OCI-LY3 (cell line): ENCODE data around the gene FAM184A.

Experiments
- H2AFZ ChIP-seq: fragments of 200-600, 300-600 bp; shearing (Covaris generic); 2 replicates; pipeline ENCODE4 v1.6.0; 2014; ENCODE audit warnings: antibody characterized with exemption, low read depth, low read length
- H3K27ac ChIP-seq: fragments of 200-600, 300-600 bp; sonication (generic); 2 replicates; pipeline ENCODE4 v1.5.1; 2014; ENCODE audit warnings: mild to moderate bottlenecking, low read length, moderate library complexity, mixed read lengths
- H3K27me3 ChIP-seq: fragments of 200-600, 300-600 bp; sonication (generic); 2 replicates; pipeline ENCODE4 v1.6.1; 2014; ENCODE audit warnings: low read depth, low read length, mixed read lengths
- H3K36me3 ChIP-seq: fragments of 200-600, 300-600 bp; sonication (generic); replicated peaks from 2 replicates; pipeline ENCODE3; 2014; ENCODE audit warnings: low read depth, low read length, mixed read lengths
- H3K4me1 ChIP-seq: fragments of 300-600, 200-600 bp; sonication (generic); 2 replicates; pipeline ENCODE4 v1.6.1; 2014; ENCODE audit warnings: low read length, mixed read lengths
- H3K4me2 ChIP-seq: fragments of 200-600, 300-600 bp; sonication (generic); 2 replicates; pipeline ENCODE4 v1.6.1; 2014; ENCODE audit warnings: low read length, mixed read lengths
- H3K4me3 ChIP-seq: fragments of 300-600, 200-600 bp; sonication (generic); 2 replicates; pipeline ENCODE4 v1.5.1; 2014; ENCODE audit warnings: antibody characterized with exemption, mild to moderate bottlenecking, low read length, moderate library complexity
- H3K79me2 ChIP-seq: fragments of 300-600, 200-600 bp; shearing (Covaris generic); 2 replicates; pipeline ENCODE4 v1.6.1; 2014; ENCODE audit warnings: mild to moderate bottlenecking, low read length, mixed read lengths
- H3K9ac ChIP-seq: fragments of 300-600, 200-600 bp; shearing (Covaris generic); 2 replicates; pipeline ENCODE4 v1.6.0; 2014; ENCODE audit warnings: mild to moderate bottlenecking, low read length, moderate library complexity
- H3K9me3 ChIP-seq: fragments of 200-600, 300-600 bp; shearing (Covaris generic); 2 replicates; pipeline ENCODE4 v1.6.1; 2014; ENCODE audit warnings: low read length, mixed read lengths; ENCODE audit not compliant: insufficient read depth
- H4K20me1 ChIP-seq: fragments of 200-600, 300-600 bp; sonication (generic); 2 replicates; pipeline ENCODE4 v1.6.1; 2016; ENCODE audit warnings: low read length, mixed read lengths; ENCODE audit not compliant: insufficient read depth
- EZH2phosphoT487 ChIP-seq: fragments of 200-600 bp; shearing (Covaris generic); IDR thresholded peaks from 2 replicates; pipeline ENCODE4 v1.6.1; 2018; ENCODE audit warnings: antibody characterized with exemption, mixed run types, low read depth
- TF ChIP-seq, protein P1 (sequence below): fragments of 200-600, 300-600 bp; sonication (generic); IDR thresholded peaks from 2 replicates; pipeline ENCODE4 v1.5.1; 2014; ENCODE audit warnings: antibody characterized with exemption, low read length, low read depth

The FAM184A gene

DNA sequence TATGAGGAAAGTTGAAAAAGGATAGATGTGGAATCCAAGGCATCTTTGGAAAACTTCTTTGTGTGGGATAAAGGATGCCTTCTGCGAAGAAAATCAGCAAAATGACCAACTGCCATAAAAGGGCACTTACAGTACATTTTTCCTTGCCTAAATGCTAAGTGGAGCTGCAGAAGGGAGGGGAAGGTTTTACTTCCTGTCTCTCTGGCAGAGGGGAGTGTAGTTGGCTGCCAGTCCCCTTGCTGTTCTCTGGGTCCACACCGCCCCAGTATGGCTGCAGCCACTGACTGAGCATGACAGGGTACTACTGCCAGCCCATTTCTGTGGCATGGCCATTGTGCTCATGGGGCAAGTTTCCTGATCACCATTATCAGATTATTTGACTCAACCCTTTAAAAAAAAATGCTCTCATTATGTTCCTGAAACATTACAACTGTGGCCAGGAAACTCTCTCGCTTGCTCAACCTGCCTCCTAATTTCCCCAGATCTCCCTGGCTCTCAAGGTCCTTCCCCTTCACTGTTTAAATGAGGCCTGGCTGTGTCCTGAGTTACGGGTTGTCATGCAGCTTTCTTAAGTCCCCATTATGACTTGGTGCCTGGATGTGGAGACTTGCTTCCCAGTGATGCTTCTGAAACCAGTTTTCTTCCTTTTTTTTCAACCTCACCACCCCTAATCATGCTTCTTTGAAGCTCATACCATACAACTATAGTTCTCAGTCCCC, 34.5 kb upstream of the FAM184A start:
- H3K36me3 ChIP-seq: no peaks in the 10 kb centered on the region
- H3K9me3 ChIP-seq: no peaks in the 10 kb centered on the region
- H3K4me1 ChIP-seq: peaks cover 18% of the 10 kb centered on the region
- no peaks in the 10 kb centered on the region for H3K79me2 ChIP-seq
- H3K9ac ChIP-seq: no peak overlapping the region
- no peak overlapping the region for H3K4me3 ChIP-seq
- H3K27ac ChIP-seq: no peak overlapping the region
- no peaks in the 10 kb centered on the region for H3K27me3 ChIP-seq
- no peak overlapping the region; the same call in 1 of the 2 replicates for H3K4me2 ChIP-seq
- 0 out of 2 replicates have a peak overlapping the region, but pooled peaks have one; percentile 3 for H2AFZ ChIP-seq
- no peaks in the 10 kb centered on the region for H4K20me1 ChIP-seq
- TF ChIP-seq, protein P1, sequence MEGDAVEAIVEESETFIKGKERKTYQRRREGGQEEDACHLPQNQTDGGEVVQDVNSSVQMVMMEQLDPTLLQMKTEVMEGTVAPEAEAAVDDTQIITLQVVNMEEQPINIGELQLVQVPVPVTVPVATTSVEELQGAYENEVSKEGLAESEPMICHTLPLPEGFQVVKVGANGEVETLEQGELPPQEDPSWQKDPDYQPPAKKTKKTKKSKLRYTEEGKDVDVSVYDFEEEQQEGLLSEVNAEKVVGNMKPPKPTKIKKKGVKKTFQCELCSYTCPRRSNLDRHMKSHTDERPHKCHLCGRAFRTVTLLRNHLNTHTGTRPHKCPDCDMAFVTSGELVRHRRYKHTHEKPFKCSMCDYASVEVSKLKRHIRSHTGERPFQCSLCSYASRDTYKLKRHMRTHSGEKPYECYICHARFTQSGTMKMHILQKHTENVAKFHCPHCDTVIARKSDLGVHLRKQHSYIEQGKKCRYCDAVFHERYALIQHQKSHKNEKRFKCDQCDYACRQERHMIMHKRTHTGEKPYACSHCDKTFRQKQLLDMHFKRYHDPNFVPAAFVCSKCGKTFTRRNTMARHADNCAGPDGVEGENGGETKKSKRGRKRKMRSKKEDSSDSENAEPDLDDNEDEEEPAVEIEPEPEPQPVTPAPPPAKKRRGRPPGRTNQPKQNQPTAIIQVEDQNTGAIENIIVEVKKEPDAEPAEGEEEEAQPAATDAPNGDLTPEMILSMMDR: no peak
- TF ChIP-seq EZH2phosphoT487: no peak

DNA sequence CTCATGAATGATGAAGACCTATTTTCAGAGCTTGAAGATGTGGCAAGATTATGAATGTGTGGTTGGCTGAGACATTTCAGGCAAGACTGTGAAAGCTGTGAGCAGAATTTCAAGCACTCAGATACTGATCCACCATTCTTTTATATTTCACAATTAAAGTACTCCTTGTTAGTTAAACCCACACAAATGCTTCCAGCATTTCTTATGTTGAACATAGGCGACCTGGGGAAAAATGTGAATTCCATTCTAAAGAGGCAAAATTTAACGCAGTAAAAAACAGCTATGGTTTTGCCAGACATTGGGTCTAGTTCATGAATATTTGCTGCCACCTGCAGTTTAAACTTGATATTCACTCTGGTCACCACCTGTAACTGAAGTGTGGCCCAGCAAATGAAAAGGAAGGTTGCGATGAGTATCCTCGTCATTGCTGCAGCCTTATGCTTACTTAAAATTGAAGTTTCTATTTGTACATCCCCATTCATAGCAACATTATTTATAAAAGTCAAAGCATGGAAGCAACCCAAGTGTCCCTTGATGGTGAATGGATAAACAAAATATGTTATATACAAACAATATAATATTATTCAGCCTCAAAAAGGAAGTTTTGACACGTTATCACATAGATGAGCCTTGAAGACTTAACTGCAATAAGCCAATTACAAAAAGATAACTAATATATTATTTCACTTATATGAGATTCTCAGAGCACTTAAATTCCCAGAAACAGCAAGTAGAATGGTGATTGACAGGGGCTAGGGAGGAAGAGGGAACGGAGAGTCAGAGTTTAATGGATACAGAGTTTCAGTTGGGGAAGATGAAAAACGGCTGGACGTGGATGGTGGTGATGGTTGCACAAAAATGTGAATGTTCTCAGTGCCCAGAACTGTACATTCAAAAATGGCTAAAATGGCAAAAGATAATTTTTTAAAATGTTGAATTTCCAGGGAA, 32.4 kb upstream of the FAM184A start:
- peak overlapping the region; percentile 46 for H3K4me2 ChIP-seq
- H3K27me3 ChIP-seq: no peaks in the 10 kb centered on the region
- no peak overlapping the region for H3K9ac ChIP-seq
- no peaks in the 10 kb centered on the region for H4K20me1 ChIP-seq
- no peak overlapping the region for H3K4me3 ChIP-seq
- no peaks in the 10 kb centered on the region for H3K36me3 ChIP-seq
- peak overlapping the region; percentile 58; the same call in 1 of the 2 replicates for H2AFZ ChIP-seq
- H3K79me2 ChIP-seq: no peaks in the 10 kb centered on the region
- H3K27ac ChIP-seq: no peak overlapping the region
- no peaks in the 10 kb centered on the region for H3K9me3 ChIP-seq
- TF ChIP-seq, protein P1: peak; percentile 61
- TF ChIP-seq EZH2phosphoT487: no peak
- H3K4me1 ChIP-seq: peaks cover 18% of the 10 kb centered on the region

DNA sequence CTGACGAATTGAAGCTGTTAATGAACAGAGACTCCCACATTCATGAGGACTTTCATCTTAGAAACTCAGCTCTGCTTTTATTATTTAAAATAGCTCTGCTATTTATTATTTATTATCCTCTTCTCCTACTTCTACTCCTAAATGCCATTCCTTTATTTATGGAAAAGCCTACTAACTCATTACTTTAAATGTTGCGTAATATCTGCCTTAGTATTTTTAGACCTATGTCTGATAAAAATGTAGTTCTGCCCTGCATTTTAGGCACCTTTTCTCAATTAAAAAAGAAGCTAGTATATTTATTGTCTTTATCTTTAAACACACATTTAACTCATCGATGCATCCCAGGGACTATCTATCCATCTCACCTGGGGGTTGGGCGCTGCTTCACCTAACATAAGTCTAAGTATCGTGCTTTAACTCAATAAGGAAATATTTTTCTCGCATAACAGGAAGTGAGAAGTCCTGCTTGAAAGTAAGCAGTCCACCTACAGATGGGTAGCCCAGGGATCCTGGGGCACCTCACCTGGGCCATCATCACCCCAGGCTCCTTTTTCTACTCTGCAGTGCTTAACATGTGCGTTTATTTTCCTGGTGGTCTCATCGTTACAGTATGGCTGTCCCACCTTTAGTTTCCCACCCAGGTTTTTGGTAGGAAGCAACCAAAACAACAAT, 31.3 kb upstream of the FAM184A start:
- no peaks in the 10 kb centered on the region for H3K36me3 ChIP-seq
- no peak overlapping the region for H3K9ac ChIP-seq
- H3K4me3 ChIP-seq: peak overlapping the region; percentile 34
- no peaks in the 10 kb centered on the region for H3K9me3 ChIP-seq
- peaks cover 18% of the 10 kb centered on the region for H3K4me1 ChIP-seq
- H2AFZ ChIP-seq: peak overlapping the region; percentile 58; the same call in 1 of the 2 replicates
- no peaks in the 10 kb centered on the region for H4K20me1 ChIP-seq
- H3K27me3 ChIP-seq: no peaks in the 10 kb centered on the region
- no peak overlapping the region for H3K27ac ChIP-seq
- H3K79me2 ChIP-seq: no peaks in the 10 kb centered on the region
- H3K4me2 ChIP-seq: peak overlapping the region; percentile 46
- TF ChIP-seq, protein P1: no peak
- no peak for TF ChIP-seq EZH2phosphoT487

DNA sequence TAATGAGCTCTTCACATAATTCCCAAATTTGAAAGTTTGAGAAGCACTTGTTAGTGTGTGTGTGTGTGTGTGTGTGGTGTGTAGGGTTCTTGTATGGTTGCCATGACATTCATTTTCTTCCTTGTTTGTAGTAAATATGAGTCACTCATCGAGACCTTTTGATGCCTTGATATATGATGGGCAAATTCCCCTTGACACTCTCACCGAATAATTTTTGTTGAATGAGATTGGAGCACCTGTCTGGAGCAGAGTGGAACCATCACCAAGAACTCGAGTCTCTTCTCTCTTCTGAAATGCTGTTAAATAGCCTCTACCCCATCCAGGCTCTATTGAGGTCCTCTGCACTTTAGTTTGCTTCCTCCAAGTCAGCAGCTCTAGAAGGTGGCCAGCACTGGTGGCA, 29.6 kb upstream of the FAM184A start:
- TF ChIP-seq EZH2phosphoT487: no peak
- TF ChIP-seq, protein P1: no peak

More for the DNA sequence above, 29.6 kb upstream of the FAM184A start:
- Histone ChIP-seq H3K27ac (no peak overlapping the region), H3K4me1 (peaks cover 16% of the 10 kb centered on the region), H3K4me2 (no peak overlapping the region), H3K9ac (no peak overlapping the region), H2AFZ (no peak overlapping the region), H4K20me1 (no peaks in the 10 kb centered on the region), H3K4me3 (no peak overlapping the region), H3K79me2 (no peaks in the 10 kb centered on the region), H3K27me3 (no peaks in the 10 kb centered on the region), H3K9me3 (no peaks in the 10 kb centered on the region), H3K36me3 (no peaks in the 10 kb centered on the region)
